NCI-H2081 (cell line): ENCODE data around the gene SCYGR1.
"Not testable (repeated sequence)": the region's sequence is repeated elsewhere in the genome, so short reads cannot be mapped to it uniquely, and the experiment has no call there.

Experiments used
- DNase-seq, 2 experiments: peaks; one replicate each; lab custom pipeline; 2025; lab: John Stamatoyannopoulos, UW

Gene SCYGR1

DNA sequence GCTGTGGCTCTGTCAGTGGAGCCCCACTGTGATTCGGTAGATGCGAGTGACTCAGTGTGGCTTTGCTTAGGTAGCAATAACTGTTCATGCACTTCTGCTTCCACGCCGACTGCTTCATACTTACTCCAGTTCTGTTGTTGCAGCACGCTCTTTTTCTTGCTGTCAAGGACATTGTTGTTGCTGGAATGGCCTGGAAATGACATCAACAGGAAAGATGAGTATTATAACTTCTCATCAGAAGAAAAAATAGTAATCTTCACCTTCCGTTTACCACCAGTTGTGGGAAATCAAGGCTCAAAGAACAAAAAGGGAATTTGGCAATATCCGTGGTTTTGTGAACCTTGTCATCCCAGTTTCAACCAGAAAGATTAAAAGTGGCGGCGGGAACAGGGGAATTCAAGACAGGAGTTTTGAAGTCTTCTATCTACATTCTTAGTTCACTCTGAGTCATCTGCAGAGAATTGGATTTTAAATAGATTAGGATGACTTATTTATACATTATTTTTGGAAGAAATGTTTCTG lies 16.9 kb downstream of the SCYGR1 start:
- DNase-seq = no peak

- DNase-seq = no peak
Observed at GRCh38 chr2:227370092-227370491, 17.7 kb downstream of the SCYGR1 start.

- DNase-seq = no peak
Observed at GRCh38 chr2:227368574-227368973, 19.2 kb downstream of the SCYGR1 start.

DNA sequence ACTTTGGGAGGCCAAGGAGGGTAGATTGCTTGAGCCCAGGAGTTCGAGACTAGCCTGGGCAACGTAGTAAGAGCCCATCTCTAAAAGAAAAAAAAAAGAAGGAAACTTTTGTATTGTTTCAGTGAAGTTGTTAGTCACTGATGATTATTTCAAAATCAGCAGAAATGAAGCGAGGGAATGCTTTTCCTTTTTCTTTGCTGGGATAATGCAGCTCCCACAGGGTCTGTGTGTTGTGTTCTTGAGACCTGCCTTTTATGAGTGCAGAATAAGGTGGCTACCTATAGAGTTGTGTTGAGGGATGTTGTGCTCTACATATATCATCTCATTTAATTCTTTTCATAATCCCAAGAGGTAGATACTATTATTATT lies 20.3 kb downstream of the SCYGR1 start:
- DNase-seq = no peak

- DNase-seq = no peak
Observed at GRCh38 chr2:227366769-227367426, 20.9 kb downstream of the SCYGR1 start.

GRCh38 chr2:227365833-227366232 lies 21.9 kb downstream of the SCYGR1 start:
- no peak for DNase-seq

DNA sequence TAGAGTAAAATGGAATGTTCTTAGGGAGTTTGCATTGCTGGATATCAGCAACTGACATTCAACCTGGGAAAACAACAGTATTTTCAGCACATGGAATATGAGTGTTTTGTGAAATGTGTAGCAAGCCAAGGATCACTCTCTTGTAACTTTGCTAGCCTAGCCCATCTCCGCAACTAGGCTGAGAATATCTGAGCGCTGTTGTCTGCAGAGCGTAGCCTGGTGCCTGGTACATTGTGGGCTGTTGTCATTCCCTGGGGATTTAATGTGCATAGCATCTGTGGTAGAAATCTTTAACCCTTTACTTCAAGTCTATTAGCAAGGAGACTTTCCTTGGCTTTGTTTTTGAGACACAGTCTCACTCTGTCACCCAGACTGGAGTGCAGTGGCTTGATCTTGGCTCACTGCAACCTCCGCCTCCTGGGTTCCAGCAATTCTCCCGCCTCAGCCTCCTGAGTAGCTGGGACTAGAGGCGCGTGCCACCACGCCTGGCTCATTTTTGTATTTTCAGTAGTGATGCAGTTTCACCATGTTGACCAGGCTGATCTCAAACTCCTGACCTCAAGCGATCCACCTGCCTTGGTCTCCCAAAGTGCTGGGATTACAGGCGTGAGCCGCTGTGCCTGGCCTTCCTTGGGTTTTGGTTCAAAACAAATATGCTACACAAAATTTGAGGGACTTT lies 23.0 kb downstream of the SCYGR1 start:
- DNase-seq = not testable (repeated sequence)

- no peak for DNase-seq
Observed at GRCh38 chr2:227363756-227364155, 24.0 kb downstream of the SCYGR1 start.

- no peak for DNase-seq
Observed at GRCh38 chr2:227360351-227360750, 27.4 kb downstream of the SCYGR1 start.

DNA sequence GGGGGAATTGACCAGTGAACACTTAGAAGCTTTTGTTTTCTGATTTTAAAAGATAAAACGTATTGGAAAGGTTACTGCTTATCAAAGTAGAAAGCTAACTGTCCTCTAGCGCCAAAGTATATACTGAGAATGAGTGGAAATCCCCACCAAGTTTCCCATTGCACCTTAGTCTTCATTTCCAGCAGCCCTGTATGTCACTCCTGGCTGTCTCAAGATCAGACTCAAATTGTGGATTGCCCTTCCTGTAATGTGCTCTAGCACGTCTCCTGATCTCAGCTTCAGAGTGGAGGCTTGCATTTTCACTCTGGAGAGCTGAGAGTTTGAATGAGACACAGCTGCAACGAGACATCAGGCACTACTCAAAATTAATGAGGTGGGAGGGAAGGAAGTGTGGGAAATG lies 36.1 kb downstream of the SCYGR1 start:
- DNase-seq = no peak

- peak in 1 of 2 experiments; percentile 18 for DNase-seq
Observed at GRCh38 chr2:227349989-227350612, 37.6 kb downstream of the SCYGR1 start.

- DNase-seq = no peak
Observed at GRCh38 chr2:227348324-227348723, 39.4 kb downstream of the SCYGR1 start.

DNA sequence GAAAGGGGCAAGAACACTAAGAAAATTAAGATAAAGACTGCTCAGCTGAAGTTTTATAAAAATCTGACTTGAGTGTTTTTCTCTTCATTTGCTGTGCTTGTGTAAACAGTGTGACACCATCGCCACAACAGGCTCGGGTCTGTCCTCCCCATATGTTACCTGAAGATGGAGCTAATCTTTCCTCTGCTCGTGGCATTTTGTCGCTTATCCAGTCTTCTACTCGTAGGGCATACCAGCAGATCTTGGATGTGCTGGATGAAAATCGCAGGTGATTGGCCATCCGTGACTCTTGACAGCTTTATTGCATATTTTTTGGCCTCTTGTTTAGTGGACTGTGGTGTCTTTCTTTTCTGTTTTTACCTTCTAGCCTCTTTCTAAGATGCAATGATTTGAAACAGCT lies 40.6 kb downstream of the SCYGR1 start:
- DNase-seq = no peak

GRCh38 chr2:227344231-227344630 lies 43.5 kb downstream of the SCYGR1 start:
- DNase-seq = no peak

GRCh38 chr2:227341553-227341952 lies 46.2 kb downstream of the SCYGR1 start:
- no peak for DNase-seq

GRCh38 chr2:227340106-227340505 lies 47.6 kb downstream of the SCYGR1 start:
- no peak for DNase-seq

- DNase-seq = no peak
Observed at GRCh38 chr2:227339098-227339599, 48.6 kb downstream of the SCYGR1 start.
